IPS-18a (cell line): Measurements from ENCODE around the gene XPOT.

Experiments
- H3K27ac ChIP-seq: one replicate; pipeline ENCODE4 v1.5.1; 2013; ENCODE audit warnings: low read length
- H3K27me3 ChIP-seq: one replicate; pipeline ENCODE4 v1.6.1; 2013; ENCODE audit warnings: mild to moderate bottlenecking, low read length; ENCODE audit not compliant: control insufficient read depth, insufficient read depth
- H3K36me3 ChIP-seq: one replicate; pipeline ENCODE4 v1.6.1; 2013; ENCODE audit warnings: low read depth, low read length; ENCODE audit not compliant: control insufficient read depth
- H3K4me1 ChIP-seq: one replicate; pipeline ENCODE4 v1.6.1; 2013; ENCODE audit warnings: low read depth, low read length; ENCODE audit not compliant: control insufficient read depth
- H3K4me3 ChIP-seq: one replicate; pipeline ENCODE4 v1.5.1; 2013; ENCODE audit warnings: low read length
- H3K9ac ChIP-seq: one replicate; pipeline ENCODE4 v1.6.1; 2013; ENCODE audit warnings: mild to moderate bottlenecking, low read length, moderate library complexity
- H3K9me3 ChIP-seq: one replicate; pipeline ENCODE4 v1.6.1; 2013; ENCODE audit warnings: low read depth, low read length; ENCODE audit not compliant: control insufficient read depth

Gene XPOT

DNA sequence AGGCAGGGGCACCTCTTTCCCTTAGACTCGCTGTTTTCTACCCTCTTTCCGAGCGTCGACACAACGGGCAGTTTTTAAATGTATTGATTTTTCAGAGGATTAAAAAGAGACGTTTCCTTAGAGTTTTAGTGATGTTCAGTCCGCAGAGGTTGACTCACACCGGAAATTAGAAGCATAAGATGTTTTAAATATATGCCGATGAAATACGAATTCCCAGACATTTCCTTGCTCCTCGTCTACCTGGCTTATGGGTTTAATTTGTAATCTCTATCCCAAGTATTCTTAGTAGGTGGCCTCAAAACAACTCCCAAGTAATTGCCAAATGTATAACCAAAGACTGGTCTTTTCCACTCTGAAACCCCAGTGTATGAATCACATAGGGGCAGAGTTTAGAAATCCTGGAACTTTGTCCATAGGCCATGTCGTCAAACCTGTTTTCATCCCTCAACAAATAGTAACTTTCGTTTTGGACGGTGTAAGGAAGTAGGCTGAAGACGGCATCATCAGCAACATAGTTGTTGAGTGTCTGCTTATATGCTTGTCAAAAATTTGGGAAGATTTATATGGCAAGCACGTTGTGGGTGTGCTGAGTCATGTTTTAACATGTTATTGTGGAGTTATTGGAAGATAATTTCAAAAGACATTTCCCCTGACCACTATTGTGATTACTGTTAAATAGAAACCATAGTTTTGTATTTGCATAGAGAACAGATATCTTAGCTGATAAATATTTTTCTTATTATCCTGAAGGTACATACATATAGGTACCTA is 48.6 kb downstream of the XPOT start:
- H3K9ac ChIP-seq = peak overlapping the region; percentile 89
- H3K4me3 ChIP-seq = peak overlapping the region; percentile 96
- peak overlapping the region; percentile 56 for H3K27ac ChIP-seq
- no peaks in the 10 kb centered on the region for H3K27me3 ChIP-seq
- H3K4me1 ChIP-seq = peaks cover 11% of the 10 kb centered on the region
- peaks cover 25% of the 10 kb centered on the region for H3K36me3 ChIP-seq
- H3K9me3 ChIP-seq = no peaks in the 10 kb centered on the region

DNA sequence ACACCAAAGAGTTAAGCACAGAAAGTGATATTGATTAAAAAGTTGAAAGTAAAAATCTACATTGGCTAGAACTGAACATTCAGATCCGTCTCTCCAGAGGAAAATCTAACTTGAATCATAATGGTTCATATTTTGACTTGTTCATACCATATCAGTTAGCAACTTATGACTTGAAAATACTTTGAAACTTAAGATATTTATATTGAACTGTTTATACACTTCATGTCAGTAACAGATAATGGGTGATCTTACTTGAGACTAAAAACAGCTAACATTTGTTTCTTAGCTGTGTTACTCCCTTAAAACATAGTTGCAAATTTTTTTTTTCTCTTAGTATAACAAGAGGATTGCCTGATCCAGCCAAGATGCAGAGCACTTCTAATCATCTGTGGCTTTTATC is 51.3 kb downstream of the XPOT start:
- Histone ChIP-seq H3K27me3 (no peaks in the 10 kb centered on the region), H3K4me1 (peaks cover 11% of the 10 kb centered on the region), H3K36me3 (peaks cover 22% of the 10 kb centered on the region), H3K9me3 (no peaks in the 10 kb centered on the region), H3K4me3 (no peak overlapping the region), H3K9ac (no peak overlapping the region), H3K27ac (no peak overlapping the region)

DNA sequence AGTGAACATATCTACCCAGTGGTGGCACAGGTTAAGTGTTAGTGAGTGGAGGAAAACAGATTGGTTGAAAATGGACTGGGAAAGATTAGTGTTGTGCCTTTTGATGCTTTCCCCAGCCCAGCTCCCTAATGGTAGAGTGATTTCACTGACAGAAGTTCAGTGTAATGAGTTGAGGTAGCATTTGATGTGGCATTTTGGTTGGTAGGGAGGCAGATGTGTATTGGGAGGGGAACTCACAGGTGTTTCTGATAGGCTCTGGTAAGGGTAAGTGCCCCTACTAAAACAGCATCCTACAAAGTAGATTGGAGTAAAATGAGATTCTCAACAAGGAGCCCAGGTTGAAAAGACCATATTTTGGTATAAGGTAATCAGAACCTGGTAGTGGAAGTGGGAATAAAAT is 51.9 kb downstream of the XPOT start:
- Histone ChIP-seq H3K9ac (no peak overlapping the region), H3K27me3 (no peaks in the 10 kb centered on the region), H3K4me1 (peaks cover 6% of the 10 kb centered on the region), H3K36me3 (peaks cover 22% of the 10 kb centered on the region), H3K27ac (no peak overlapping the region), H3K9me3 (no peaks in the 10 kb centered on the region), H3K4me3 (no peak overlapping the region)

DNA sequence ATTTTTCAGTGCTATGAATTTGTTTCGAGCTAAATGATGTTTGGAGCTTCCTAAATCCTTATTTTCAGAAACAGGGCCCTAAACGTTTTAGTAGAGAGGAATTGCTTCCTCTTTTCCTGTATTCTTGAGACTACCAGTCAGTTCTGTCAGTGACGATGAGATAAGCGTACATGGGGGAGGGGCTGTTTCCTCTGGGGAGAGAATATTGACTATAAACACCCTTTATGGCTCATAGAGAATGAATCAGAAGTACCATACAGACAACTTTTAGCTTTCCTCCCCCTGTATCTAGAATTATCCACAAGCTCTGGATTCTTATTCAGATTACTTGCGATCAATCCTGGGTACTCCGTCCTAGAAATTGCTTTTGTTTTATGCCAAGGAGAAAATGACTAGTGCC is 52.8 kb downstream of the XPOT start:
- Histone ChIP-seq H3K4me1 (peaks cover 6% of the 10 kb centered on the region), H3K9ac (no peak overlapping the region), H3K27ac (no peak overlapping the region), H3K36me3 (peaks cover 27% of the 10 kb centered on the region), H3K27me3 (no peaks in the 10 kb centered on the region), H3K4me3 (no peak overlapping the region), H3K9me3 (no peaks in the 10 kb centered on the region)

DNA sequence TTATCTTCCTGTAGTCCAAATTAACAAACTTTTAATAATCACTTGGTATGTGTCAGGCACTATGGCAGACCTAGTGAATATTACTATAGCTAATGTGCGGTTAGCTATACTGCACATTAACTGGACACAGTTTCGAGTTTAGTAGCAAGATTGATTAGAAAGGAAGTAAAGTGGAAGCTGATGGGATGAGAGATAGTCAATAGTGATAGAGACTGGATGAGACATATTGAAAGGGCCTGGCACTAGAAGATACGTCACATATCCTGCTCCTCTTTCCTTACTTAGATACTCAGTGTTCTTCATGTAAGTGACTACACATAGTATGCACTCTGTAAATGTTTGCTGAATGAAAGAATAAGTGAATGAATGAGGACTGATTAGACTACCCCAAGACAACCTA is 53.3 kb downstream of the XPOT start:
- peaks cover 6% of the 10 kb centered on the region for H3K4me1 ChIP-seq
- H3K9me3 ChIP-seq = no peaks in the 10 kb centered on the region
- H3K27me3 ChIP-seq = no peaks in the 10 kb centered on the region
- H3K36me3 ChIP-seq = peaks cover 27% of the 10 kb centered on the region
- no peak overlapping the region for H3K27ac ChIP-seq
- no peak overlapping the region for H3K4me3 ChIP-seq
- H3K9ac ChIP-seq = no peak overlapping the region

DNA sequence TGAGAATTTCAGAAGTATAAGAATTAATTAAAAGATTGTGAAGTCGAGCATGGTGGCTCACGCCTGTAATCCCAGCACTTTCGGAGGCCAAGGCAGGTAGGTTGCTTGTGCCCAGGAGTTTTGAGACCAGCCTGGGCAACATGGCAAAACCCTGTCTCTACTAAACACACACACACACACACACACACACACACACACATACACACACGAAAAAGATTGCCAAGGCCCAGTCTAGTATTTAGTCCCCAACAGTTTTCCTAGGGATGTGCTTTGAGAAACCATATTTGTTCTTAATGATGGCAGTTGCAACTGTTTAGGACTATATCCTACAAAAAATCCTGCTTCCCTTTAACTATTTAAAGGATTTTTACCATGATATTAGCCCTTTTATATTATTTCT is 53.7 kb downstream of the XPOT start:
- H3K36me3 ChIP-seq = peaks cover 27% of the 10 kb centered on the region
- H3K9me3 ChIP-seq = no peaks in the 10 kb centered on the region
- H3K27ac ChIP-seq = no peak overlapping the region
- H3K27me3 ChIP-seq = no peaks in the 10 kb centered on the region
- no peak overlapping the region for H3K4me3 ChIP-seq
- H3K4me1 ChIP-seq = peaks cover 5% of the 10 kb centered on the region
- H3K9ac ChIP-seq = no peak overlapping the region

DNA sequence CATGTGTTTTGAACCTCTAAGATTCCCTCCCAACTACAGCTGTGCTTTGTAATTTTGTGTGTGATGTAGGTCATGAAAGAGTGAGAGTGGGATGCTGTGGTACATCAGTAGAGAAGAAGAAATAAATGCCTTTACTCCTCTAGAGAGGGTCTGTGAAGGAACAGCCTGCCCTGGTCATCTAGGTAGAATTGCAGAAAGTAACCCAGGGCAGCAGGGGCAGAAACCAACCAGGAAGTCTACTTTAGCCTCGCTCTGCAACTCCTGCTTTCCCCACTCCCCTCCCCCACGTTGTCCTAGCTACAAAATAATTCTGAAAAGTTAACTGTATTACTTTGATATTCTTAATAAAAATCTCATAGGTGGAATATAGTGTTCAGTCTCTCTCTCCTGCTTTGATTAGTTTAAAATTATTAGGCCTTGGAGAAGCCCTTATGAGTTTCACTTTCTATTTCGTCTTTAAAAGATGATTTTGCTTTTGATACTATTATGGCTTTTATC is 55.3 kb downstream of the XPOT start:
- Histone ChIP-seq H3K4me1 (peaks cover 3% of the 10 kb centered on the region), H3K36me3 (peaks cover 31% of the 10 kb centered on the region), H3K27me3 (no peaks in the 10 kb centered on the region), H3K27ac (no peak overlapping the region), H3K4me3 (no peak overlapping the region), H3K9ac (no peak overlapping the region), H3K9me3 (no peaks in the 10 kb centered on the region)

DNA sequence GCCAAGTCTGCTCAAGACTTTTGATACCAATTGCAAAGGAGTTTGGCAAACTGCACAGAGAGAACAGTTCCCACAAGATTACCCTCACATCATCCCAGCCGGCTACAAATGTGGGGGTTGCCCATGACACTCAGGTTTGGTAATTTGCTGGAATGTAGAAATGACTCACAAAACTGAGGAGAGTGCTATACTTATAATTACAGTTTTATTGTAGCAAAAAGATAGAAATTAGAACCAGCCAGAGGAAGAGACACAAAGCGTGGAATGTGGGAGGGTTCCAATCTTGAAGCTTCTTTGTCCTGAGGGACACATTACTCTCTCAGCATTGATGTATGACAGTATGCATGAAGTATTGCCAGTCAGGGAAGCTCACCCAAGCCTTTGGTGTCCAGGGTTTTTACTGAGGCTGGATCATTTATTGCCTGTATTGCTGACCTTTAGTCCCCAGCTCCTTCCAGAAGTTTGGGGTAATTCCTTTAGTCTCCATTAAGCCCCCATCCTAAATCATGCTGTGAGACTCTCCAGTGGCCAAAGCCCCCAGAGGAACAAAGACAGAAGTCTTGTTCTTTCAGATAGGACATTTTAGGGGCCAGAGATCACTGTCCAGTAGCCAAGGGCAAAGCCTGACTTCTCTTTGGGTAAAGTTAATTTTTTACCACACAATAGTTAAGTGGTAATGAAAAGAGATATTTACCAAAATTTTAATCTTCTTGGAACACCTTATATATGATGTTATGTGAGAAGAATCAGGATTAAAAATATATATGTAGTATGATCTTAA is 57.6 kb downstream of the XPOT start:
- no peak overlapping the region for H3K27ac ChIP-seq
- H3K27me3 ChIP-seq = no peaks in the 10 kb centered on the region
- H3K4me1 ChIP-seq = peaks cover 3% of the 10 kb centered on the region
- no peak overlapping the region for H3K4me3 ChIP-seq
- no peak overlapping the region for H3K9ac ChIP-seq
- no peaks in the 10 kb centered on the region for H3K9me3 ChIP-seq
- H3K36me3 ChIP-seq = peaks cover 44% of the 10 kb centered on the region

DNA sequence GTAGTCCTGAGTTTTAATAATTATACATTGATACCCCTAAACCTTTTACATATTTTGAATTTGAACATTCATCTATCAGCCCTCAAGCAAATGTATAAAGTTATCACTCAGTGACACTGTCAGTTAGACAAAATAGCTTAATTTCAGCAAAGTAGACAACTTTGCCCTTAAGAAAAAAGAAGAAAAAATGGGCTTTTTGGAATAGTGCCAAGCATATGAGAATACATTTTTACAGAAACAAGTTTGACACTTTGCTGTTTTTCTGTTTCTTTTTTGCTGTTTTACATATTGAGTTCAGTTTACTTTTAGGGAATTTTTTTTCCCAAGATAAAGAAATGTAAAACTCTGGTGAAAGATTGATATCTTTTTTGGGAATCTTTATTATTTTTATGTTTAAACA is 62.0 kb downstream of the XPOT start:
- Histone ChIP-seq H3K27me3 (no peaks in the 10 kb centered on the region), H3K4me3 (no peak overlapping the region), H3K9me3 (no peaks in the 10 kb centered on the region), H3K4me1 (no peaks in the 10 kb centered on the region), H3K9ac (no peak overlapping the region), H3K27ac (no peak overlapping the region), H3K36me3 (peaks cover 58% of the 10 kb centered on the region)

DNA sequence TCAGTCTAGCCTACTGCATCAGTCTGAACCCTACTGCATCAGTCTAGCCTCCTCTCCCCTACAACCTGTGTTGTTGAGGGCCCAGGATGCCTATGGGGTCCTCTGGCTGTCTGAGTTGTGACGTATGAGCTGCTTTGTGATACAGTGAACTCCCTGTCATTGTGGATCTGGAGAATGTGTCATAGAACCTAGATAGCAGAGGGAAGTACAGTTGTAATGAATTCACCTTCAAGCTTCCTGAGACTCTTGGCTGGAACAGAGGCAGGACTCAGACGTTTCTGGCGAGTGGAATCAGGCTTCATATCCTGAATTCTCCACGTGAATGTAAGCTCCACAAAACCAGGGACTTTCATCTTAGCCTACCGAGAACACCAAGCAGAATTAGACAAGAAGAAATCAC is 64.8 kb downstream of the XPOT start:
- Histone ChIP-seq H3K9me3 (no peaks in the 10 kb centered on the region), H3K9ac (no peak overlapping the region), H3K4me1 (no peaks in the 10 kb centered on the region), H3K27me3 (no peaks in the 10 kb centered on the region), H3K27ac (no peak overlapping the region), H3K36me3 (peaks cover 68% of the 10 kb centered on the region), H3K4me3 (no peak overlapping the region)

DNA sequence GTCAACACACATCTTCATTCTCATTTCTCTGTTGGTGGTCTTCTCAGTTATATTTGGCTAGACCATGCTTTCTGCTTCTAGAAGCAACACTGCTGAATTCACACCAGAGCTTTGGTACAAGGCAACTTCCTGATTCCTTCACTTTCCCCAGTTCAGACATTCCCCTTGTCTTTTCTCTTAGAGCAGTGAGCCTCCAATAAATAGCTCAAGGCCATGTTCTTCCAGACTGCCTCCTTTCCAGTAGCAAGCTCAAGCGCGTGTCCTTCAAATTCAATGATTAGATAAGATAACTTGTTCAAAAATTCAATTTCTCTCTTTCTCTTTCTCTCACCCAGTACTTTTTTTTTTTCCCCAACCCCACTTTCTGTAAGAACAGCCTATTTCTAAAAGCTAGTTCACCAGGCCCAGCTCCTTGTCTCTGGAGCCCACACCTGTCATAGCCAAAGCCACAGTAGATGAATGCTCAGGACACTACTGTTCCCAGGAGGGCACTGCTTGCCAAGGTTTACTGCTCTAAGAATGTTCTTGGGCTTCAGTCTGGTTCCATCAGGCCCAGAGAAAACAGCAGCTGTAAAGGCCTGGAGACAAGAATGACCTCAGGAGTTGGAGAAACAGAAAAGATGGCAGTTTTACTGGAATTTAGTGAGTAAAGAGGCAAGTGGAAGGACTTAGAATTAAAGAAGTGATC is 65.4 kb downstream of the XPOT start:
- H3K9ac ChIP-seq = no peak overlapping the region
- peaks cover 67% of the 10 kb centered on the region for H3K36me3 ChIP-seq
- H3K4me3 ChIP-seq = no peak overlapping the region
- H3K27me3 ChIP-seq = no peaks in the 10 kb centered on the region
- no peaks in the 10 kb centered on the region for H3K9me3 ChIP-seq
- no peak overlapping the region for H3K27ac ChIP-seq
- no peaks in the 10 kb centered on the region for H3K4me1 ChIP-seq
